Glomerular endothelial cell (primary cell): ENCODE measurements around the gene BICD1. TPM values are rescaled to one million over a fixed set of nuclear protein-coding genes. Genes with fewer than 3 reads are reported as not detected.

ENCODE experiments used
- DNase-seq: peaks from one replicate; pipeline ENCODE4 v3.0.0-alpha.2; 2011; ENCODE audit warnings: low read depth, low spot score; ENCODE audit errors: extremely low read depth
- total RNA-seq: library from RNA; depleted of rRNA; stranded (reverse); fragments of >200 nt; gene quantifications from 2 replicates; pipeline ENCODE4 v1.2.3, GENCODE V29; 2015

BICD1 gene
- total RNA-seq, 1 donor from 2014 or later: 33.0 TPM

DNA sequence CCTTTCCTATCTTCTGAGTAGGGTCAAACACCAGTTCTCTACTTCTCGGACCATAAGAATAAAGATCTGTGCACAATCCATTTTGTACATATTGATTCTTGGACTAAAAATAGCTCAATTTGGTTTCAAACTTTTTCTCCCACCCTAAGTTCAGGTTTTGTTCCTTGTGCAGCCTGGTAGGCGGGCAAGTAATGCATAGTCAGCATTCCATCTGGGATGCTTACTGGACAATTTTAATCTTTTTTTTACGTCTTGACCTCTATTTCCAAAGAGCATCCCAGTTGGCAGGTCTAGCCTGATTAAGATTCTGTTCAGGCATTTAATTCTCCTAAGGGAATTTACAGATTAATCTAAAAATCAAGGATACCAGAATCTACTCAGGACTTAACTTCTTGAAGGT is 126.9 kb downstream of the BICD1 start:
- DNase-seq: no peak

GRCh38 chr12:32235251-32235650 is 128.6 kb downstream of the BICD1 start:
- no peak for DNase-seq

GRCh38 chr12:32240162-32240561 is 133.5 kb downstream of the BICD1 start:
- DNase-seq: no peak

DNA sequence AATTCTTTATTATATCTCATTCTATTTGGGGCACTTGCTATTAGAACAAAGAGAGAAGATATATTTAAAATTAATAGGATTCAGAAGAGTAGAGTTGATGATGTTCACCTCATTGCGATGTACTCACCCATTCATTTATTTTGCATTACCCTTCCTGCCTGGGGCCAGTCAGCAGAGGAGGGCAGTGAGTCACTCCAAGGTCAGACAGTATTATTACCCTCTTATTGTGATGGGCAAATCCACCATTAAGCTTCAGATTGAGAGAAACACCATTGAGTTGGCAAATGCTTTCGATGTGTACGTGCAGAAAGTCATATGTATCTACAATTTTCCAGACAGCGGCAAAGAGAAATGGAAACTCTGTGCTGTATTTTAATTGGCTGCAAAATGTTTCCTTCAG is 134.2 kb downstream of the BICD1 start:
- DNase-seq: no peak

- DNase-seq: no peak
These were observed 136.0 kb downstream of the BICD1 start for GRCh38 chr12:32242641-32243040.

DNA sequence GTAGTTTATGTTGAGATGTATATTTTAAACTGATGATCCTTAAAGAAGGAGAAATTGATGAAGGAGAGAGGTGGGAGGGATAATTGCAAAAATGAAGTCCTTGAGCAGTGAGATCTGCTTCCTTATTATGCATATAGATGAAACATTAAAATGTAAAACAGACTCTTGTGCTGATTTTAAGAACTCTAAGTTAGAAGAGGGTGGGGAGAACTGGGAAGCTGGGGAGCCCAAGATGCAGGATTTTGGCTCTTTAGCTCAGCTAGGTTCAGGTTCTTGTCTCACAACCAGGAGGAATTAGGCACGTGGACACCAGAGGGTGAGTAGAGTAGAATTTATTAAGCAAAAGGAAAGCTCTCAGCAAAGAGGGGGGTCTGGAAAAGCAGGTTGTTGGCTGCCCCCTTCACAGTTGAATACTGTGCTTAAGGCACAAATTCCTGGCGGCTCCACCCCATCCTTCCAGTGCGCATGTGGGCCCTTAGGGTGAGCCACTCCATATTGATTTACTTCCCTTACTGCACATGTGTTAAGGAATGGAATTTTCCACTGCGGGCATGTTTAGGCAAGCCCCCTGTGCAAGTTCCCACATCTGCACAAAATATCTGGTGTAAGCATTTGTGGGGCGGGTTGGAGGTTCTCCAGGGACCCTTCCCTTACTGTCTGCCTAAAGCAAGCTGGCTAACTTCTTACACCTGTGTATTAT is 141.9 kb downstream of the BICD1 start:
- DNase-seq: no peak

- DNase-seq: no peak
These were observed 143.1 kb downstream of the BICD1 start for GRCh38 chr12:32249777-32250176.

DNA sequence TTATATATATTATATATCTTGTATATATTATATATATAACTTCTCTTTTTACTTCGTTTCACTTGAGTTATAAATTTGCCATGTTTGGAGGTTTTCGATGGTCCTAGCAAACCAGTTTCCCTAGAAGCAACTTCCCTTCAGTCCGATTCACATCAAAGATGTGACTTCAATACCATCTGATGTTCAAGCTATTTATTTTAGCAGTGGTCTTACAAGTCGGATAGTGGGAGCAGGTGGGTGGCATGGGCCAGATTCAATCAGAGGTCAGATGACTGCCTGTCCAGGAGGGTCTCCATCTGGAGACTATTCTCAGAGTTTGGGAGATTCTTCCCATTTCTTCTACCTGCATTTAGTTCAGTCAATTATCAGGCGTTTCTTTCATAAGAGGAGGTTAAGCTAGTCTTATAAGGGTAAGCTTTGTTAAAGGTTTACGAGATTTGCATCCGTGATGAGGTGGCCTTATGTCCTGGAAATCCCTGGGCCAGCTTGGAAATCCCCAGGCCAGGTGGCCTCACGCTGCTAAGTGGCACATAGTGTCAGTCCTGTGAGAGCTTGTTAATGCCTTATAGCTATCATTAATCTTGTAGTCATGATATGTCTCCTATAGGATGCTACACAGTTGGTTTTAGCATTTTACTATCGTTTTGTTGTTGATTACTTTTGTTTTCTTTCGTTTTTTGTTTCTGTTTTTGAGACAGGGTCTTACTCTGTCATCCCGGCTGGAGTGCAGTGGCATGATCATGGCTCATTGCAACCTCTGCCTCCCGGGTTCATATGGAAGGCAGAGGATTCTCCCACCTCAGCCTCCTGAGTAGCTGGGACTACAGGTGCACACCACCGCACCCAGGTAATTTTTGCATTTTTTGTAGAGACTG is 145.8 kb downstream of the BICD1 start:
- no peak for DNase-seq

DNA sequence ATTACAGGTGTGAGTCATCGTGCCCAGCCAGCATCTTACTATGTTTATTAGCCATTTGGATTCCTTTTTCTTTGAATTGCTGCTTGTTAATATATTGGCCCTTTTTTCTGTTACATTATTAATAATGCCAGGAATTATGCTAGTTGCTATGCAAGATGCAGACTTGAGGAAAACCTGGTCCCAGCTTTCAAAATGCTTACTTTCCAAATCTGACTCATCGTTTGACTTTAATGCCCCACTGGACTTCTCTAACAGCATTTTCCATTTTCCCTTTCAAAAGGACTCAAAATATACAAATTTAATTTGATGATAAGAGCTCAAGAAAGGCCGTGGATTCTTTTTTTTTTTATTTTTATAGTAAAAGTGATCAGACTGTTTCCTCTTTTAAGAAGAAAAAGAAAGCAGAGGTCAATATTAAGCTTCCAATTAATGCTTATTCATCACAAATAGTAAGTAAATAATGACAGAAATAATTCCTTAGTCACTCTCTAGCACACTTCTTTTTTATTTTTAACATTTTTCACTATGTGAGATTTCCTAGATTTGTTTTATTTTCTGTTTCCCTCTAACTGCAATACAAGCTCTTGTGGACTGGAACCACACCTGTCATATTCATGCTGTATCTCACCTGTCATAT is 146.6 kb downstream of the BICD1 start:
- DNase-seq: no peak

DNA sequence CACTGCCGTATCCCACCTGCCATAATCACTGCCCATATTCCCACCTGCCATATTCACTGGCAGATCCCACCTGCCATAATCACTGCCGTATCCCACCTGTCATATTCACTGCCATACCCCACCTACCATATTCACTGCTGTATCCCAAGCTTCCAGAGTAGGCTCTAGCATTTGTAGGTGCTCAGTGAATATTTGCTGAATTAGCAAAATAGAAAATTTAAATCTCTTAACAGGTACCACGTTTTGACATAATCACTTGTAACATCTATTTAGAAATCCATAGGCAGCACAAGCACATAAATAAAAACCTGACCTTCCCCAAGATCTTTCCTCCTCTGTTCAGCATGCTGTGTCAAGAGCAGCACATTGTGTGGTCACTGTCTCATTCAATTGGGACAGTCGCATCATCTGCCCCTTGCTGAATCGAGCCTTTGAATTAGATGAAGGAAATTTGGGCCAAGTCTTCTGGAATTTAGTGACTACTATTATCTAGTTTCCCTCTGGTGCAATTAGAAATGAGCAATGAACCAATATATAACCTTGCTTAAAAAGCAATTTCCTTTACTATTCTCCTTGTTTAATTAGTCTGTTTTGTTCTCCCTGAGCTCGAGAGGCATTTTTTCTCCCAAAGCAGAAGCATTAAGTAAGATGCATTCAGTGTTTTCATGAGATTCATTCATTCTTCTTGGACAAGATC is 147.8 kb downstream of the BICD1 start:
- DNase-seq: no peak

DNA sequence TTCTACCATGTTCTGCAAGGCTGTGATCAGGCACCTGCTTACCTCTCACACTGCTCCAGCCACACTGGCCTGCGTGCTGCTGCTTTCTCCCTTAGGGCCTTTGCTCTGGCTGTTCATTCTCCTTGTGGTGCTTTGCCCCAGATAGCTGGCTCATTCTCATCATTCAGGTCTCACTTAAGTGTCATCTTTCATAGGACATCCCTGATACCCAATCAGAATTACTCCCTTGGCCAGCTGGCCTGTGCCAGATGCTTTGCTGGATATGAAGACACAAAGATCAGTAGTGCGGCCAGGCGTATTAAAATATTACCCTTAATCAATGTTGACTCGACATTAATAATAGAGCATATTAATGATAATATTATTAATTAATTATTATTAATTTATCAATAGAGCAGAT is 148.9 kb downstream of the BICD1 start:
- DNase-seq: no peak

DNA sequence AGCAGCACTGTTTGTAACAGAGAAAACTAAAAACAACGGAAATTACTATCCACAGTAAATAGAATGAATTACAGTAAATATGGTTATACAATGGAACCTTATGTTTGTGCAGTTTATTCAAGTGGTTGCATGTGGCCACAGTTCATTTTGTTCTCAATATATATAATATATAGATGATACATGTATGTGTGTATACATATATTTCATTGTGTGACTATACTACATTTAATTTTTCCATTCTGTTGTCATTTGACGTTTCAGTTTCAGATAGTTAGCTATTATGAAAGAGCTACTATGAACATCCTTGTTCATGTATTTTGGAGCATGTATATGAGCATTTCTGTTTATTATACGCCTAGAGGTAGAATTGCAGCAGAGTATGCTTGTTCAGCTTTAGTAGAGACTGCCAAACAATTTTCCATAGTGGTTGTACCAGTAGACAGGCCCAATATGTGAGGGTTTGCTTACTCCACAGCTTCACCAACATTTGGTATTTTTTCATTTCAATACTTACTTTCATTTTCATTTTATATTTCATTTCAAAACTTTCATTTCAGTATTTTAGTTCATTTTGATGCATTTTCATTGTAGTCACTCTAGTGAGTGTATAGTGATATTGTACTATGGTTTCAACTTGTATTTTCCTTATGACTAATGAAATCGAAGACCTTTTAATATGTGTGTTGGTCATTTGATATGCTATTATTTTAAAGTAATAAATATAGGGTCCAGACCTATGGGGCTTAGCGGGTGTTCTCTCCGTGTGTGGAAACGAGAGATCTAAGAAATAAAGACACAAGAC is 151.2 kb downstream of the BICD1 start:
- no peak for DNase-seq

DNA sequence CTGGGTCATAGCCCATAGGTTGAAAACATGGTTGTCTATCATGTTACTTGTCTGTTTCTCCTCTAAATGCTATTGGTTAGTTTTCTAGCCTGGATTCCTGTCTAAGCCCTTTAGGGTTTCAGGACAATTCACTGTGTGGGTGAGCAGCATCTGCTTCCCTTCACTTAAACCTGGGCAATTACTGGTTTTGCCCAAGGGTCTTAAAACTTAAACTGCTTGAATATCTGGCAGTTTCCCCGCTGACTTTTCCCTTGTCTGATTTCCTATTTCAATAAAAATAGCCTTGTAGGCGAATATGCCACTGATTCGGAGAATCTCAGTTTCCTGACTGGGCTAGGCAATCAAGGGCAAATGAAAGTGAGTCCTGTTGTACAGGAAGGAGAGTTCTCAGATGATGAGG is 154.0 kb downstream of the BICD1 start:
- no peak for DNase-seq

GRCh38 chr12:32261638-32262037 is 155.0 kb downstream of the BICD1 start:
- DNase-seq: no peak

GRCh38 chr12:32264961-32265360 is 158.3 kb downstream of the BICD1 start:
- peak; percentile 54 for DNase-seq

- DNase-seq: no peak
These were observed 158.8 kb downstream of the BICD1 start for GRCh38 chr12:32265456-32265855.

DNA sequence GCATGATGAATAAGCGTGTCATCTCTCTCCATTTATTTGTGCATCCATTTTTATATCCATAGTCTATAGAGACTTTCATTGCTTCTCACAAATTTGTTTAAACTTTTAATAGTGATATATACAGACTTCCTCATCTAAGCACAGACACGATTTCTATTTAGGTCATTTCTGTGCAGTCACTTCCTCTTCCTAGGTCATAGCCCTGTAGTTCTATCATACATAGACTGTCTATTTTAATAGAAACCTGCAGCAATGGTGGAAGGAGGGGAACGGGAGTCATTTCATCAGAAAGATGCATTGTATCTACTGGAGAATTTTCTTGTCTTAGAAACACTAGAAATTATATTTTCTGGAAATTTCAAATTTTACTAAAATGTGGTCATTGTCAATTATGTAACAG is 159.3 kb downstream of the BICD1 start:
- no peak for DNase-seq

- no peak for DNase-seq
These were observed 160.1 kb downstream of the BICD1 start for GRCh38 chr12:32266756-32267155.

- peak; percentile 42 for DNase-seq
These were observed 164.4 kb downstream of the BICD1 start for GRCh38 chr12:32270818-32271710.
